CD4-positive, alpha-beta T cell (primary cell): ENCODE results near the gene RANBP3. TPM values are rescaled to one million over a fixed set of nuclear protein-coding genes. Genes with fewer than 3 reads are reported as not detected.

Experiments used
- ATAC-seq: fragments of 200-7000 bp; cut with Tn5 transposase; one replicate; pipeline ENCODE4 v1.10.0; 2022; ENCODE audit warnings: mild to moderate bottlenecking; ENCODE audit not compliant: poor library complexity
- CTCF ChIA-PET: fragments of 350-600 bp; sonication (Branson Sonifier 250); formaldehyde crosslinking; loops from one replicate; lab custom pipeline; 2021; ENCODE audit warnings: antibody characterized with exemption, inconsistent platforms; lab: Charles Lee
- POLR2A ChIA-PET: fragments of 350-600 bp; sonication (Branson Sonifier 250); formaldehyde crosslinking; loops from one replicate; lab custom pipeline; 2021; ENCODE audit warnings: antibody characterized with exemption, inconsistent platforms; lab: Charles Lee
- DNase-seq, 14 experiments: peaks; one replicate each; pipeline ENCODE4 v3.0.0-alpha.2; 2013 to 2020; ENCODE audit warnings: mixed read lengths in 2 of 14
- H3K27ac ChIP-seq, 2 donors: one replicate each; pipeline versions ENCODE4 v1.5.1 to v1.7.0; 2013; ENCODE audit warnings: low read length in 2 of 2, low read depth in 1 of 2, mild to moderate bottlenecking in 1 of 2
- H3K27me3 ChIP-seq, 2 experiments: 1 replicate in 1 of 2; 2 replicates in 1 of 2; pipeline versions ENCODE4 v1.6.1 to v1.7.0; 2013; ENCODE audit warnings: low read length in 2 of 2, control low read depth in 1 of 2, mild to moderate bottlenecking in 1 of 2, moderate library complexity in 1 of 2; ENCODE audit not compliant: insufficient read depth in 2 of 2, control insufficient read depth in 1 of 2
- H3K36me3 ChIP-seq: one replicate; pipeline ENCODE4 v1.6.1; 2013; ENCODE audit warnings: low read length, control low read depth; ENCODE audit not compliant: insufficient read depth
- H3K4me1 ChIP-seq: one replicate; pipeline ENCODE4 v1.6.1; 2013; ENCODE audit warnings: low read length, control low read depth; ENCODE audit not compliant: insufficient read depth
- H3K4me3 ChIP-seq: one replicate; pipeline ENCODE4 v1.5.1; 2013; ENCODE audit warnings: mild to moderate bottlenecking, low read length, moderate library complexity
- H3K9me3 ChIP-seq, 2 experiments: 1 replicate in 1 of 2; 2 replicates in 1 of 2; pipeline versions ENCODE4 v1.6.1 to v1.7.0; 2013; ENCODE audit warnings: low read length in 2 of 2, mild to moderate bottlenecking in 2 of 2, control low read depth in 1 of 2, moderate library complexity in 1 of 2; ENCODE audit not compliant: control insufficient read depth in 1 of 2, insufficient read depth in 1 of 2
- H3K27ac Mint-ChIP-seq: one replicate; pipeline ENCODE4 v1.8.0; 2020; ENCODE audit warnings: mixed read lengths
- H3K27me3 Mint-ChIP-seq: one replicate; pipeline ENCODE4 v1.8.0; 2021; ENCODE audit warnings: mixed read lengths
- H3K36me3 Mint-ChIP-seq: one replicate; pipeline ENCODE4 v1.8.0; 2021; ENCODE audit warnings: low read depth, mixed read lengths
- H3K4me1 Mint-ChIP-seq: one replicate; pipeline ENCODE4 v1.8.0; 2021; ENCODE audit warnings: low read depth, mixed read lengths
- H3K4me3 Mint-ChIP-seq: one replicate; pipeline ENCODE4 v1.8.0; 2020; ENCODE audit warnings: mild to moderate bottlenecking, mixed read lengths
- H3K9me3 Mint-ChIP-seq: one replicate; pipeline ENCODE4 v1.8.0; 2020; ENCODE audit warnings: mixed read lengths
- intact Hi-C, 2 experiments: fragments of 100-400 bp; cut with DNase I in 1 of 2; cut with micrococcal nuclease in 1 of 2; formaldehyde crosslinking; loops; one replicate each; pipeline versions ENCODE4 v1.15.1 to v1.9.0; 2023 to 2025; cut with DNase I, micrococcal nuclease
- total RNA-seq, 174 experiments: library from RNA in 2 of 174; stranded (reverse) in 2 of 174; gene quantifications; one replicate each; pipeline ENCODE4 v1.2.3 and lab custom pipeline; 2021 to 2026
- TF ChIP-seq, protein P1 (sequence below): fragments of 200-600 bp; IDR thresholded peaks from one replicate; pipeline ENCODE4 v1.8.0; 2022; ENCODE audit warnings: antibody characterized with exemption, mild to moderate bottlenecking

Gene RANBP3
- total RNA-seq, 2 experiments from 2014 or later, result 82.7 to 88.7 TPM

DNA sequence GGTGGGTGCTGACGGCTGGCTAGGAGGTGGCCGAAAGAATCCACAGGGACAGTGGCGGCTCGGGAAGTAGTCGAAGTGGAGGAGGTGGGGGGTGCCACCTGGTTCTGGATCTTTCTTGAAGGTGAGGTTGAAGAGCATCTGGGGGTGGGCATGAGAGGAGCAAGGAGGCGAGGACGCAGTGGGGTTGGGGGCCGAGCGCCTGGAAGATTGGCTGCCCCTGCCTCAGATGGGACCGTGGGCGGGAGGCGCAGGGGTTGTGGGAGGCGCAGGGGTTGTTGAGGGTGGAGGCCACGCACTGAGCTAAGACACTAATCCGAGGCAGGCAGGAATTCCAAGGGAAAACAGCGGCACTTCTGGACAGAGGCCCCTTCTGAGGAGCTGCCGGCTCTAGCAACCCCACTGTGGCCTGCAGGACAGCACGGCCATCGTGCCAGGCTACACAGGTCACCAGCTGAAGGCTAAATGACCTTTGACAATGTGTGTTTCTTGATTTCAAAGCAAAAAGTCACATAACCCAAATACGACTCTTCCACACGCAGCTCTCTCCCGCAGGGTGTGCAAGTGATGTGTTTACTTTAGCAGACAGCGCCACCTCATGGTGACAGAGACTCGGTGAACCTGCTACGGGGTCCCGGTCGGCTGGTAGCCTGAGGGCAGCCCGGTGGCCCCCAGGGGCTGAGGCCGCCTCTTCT is 44.1 kb upstream of the RANBP3 start:
- Histone ChIP-seq H3K4me1 (peaks cover 8% of the 10 kb centered on the region), H3K9me3 (no peaks in the 10 kb centered on the region), H3K4me3 (no peak overlapping the region), H3K27me3 (no peaks in the 10 kb centered on the region), H3K27ac (no peak overlapping the region), H3K36me3 (no peaks in the 10 kb centered on the region)
- ChIA-PET CTCF (interaction anchor here (0.7 to 3.5 kb wide), 9 partner anchors 9 to 218 kb away, joined by 3 to 28 read pairs (median 5); partner anchors contain the start of gene NRTN), POLR2A (interaction anchor here (0.8 to 1.8 kb wide), 6 partner anchors 35 to 332 kb away, joined by 4 to 9 read pairs (median 6); partner anchors contain the start of genes NRTN and VMAC)
- Mint-ChIP-seq H3K27me3 (peaks cover 6% of the 10 kb centered on the region), H3K4me3 (no peak overlapping the region), H3K27ac (no peak overlapping the region), H3K9me3 (no peaks in the 10 kb centered on the region), H3K4me1 (no peaks in the 10 kb centered on the region), H3K36me3 (no peaks in the 10 kb centered on the region)
- ATAC-seq, result peak; percentile 95
- intact Hi-C loops, result loop anchor here (1.0 to 10.0 kb wide), 5 partner anchors 35 to 247 kb away; no protein-coding TSS in a partner anchor
- peak; percentile 65 to 88 (median 76) for DNase-seq
- TF ChIP-seq, protein P1, sequence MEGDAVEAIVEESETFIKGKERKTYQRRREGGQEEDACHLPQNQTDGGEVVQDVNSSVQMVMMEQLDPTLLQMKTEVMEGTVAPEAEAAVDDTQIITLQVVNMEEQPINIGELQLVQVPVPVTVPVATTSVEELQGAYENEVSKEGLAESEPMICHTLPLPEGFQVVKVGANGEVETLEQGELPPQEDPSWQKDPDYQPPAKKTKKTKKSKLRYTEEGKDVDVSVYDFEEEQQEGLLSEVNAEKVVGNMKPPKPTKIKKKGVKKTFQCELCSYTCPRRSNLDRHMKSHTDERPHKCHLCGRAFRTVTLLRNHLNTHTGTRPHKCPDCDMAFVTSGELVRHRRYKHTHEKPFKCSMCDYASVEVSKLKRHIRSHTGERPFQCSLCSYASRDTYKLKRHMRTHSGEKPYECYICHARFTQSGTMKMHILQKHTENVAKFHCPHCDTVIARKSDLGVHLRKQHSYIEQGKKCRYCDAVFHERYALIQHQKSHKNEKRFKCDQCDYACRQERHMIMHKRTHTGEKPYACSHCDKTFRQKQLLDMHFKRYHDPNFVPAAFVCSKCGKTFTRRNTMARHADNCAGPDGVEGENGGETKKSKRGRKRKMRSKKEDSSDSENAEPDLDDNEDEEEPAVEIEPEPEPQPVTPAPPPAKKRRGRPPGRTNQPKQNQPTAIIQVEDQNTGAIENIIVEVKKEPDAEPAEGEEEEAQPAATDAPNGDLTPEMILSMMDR, result peak; percentile 63

DNA sequence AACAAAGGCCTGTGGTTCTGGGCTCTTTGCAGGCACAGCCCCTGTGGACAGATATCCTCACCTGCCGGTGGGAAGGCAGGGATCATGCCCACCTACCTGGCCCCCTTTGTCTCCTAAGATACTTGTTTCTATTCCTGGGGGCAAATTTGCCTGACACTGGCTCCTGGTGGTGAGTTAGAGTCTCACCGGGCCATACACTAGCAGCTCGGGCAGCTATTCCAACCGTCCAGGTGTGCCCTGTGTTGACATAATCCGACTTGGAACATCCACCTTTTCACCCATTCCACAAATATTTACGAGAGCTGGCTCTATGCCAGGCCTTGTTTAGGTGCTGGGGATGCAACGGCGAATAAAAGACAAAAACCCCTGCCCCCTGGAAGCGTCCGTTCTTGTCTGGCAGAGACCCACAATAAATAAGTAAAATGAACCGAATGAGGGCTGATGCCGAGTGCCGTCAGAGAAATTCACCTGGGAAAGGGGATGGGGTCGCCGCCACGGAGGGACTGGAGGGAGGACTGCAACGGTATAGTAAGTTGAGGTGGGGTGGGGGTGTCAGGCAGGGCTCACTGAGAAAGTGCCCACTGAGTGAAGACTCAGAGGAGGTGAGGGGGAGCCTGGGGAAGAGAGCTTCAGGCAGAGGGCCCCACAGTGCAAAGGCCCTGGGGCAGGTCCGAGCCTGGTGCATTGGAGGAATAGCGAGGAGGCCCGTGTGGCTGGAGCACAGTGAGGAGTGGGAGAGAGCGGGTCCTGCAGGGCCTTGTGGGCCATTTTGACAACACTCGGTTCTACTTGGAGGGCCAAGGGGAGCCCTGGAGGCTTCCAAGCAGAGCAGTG is 43.2 kb upstream of the RANBP3 start:
- Histone ChIP-seq H3K27ac (no peak overlapping the region), H3K4me3 (no peak overlapping the region), H3K27me3 (no peaks in the 10 kb centered on the region), H3K9me3 (no peaks in the 10 kb centered on the region), H3K4me1 (peaks cover 8% of the 10 kb centered on the region), H3K36me3 (no peaks in the 10 kb centered on the region)
- Mint-ChIP-seq H3K4me3 (no peak overlapping the region), H3K9me3 (no peaks in the 10 kb centered on the region), H3K27me3 (peaks cover 6% of the 10 kb centered on the region), H3K36me3 (no peaks in the 10 kb centered on the region), H3K27ac (no peak overlapping the region), H3K4me1 (no peaks in the 10 kb centered on the region)
- intact Hi-C loops, result loop anchor here (5.0 to 10.0 kb wide), 2 partner anchors 54 to 246 kb away; no protein-coding TSS in a partner anchor
- POLR2A ChIA-PET, result interaction anchor here (1.8 kb wide), 2 partner anchors 59 to 117 kb away, joined by 6 read pairs; partner anchors contain the start of gene VMAC
- CTCF ChIA-PET, result interaction anchor here (0.9 to 3.5 kb wide), 3 partner anchors 8 to 217 kb away, joined by 3 to 28 read pairs (median 4); partner anchors contain the start of gene NRTN
- DNase-seq (no peak), ATAC-seq (no peak)
- TF ChIP-seq, protein P1, result no peak

DNA sequence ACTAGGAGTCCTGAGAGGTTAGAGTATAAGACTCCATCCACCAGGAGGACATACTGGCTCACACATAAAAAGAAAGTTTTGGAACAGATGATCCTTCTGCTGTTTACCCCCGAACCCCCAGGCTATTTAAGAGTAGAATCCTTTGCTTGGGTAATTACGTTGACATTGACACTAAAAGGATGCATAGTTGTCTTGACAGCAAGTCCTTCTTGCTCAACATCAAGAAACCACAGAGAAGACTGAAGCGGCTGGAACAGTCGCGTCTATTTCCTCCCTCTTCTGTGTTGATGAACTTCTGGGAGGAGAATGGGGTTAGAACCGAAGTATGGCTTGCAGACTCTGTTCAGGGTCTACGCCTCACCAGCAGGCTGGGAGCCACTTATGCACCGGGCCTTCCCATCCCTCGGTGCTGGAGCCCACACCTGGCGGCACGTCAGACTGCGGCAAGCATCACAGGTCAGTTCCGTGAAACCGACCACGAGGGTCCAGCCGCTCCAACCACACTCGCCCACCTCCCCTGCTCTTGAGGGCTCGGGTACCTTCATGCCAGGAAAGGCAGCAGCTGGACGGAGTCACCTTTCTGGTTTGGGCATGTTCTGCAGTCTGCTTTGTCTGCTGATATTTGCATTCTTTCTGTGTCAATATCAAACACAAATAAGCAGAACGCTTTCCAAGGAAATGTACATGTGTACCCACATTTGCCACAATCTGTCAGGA is 42.4 kb upstream of the RANBP3 start:
- Histone ChIP-seq H3K27ac (no peak overlapping the region), H3K9me3 (no peaks in the 10 kb centered on the region), H3K36me3 (no peaks in the 10 kb centered on the region), H3K4me3 (no peak overlapping the region), H3K4me1 (peaks cover 8% of the 10 kb centered on the region), H3K27me3 (no peaks in the 10 kb centered on the region)
- Mint-ChIP-seq H3K27ac (no peak overlapping the region), H3K4me3 (no peak overlapping the region), H3K27me3 (peaks cover 6% of the 10 kb centered on the region), H3K4me1 (no peaks in the 10 kb centered on the region), H3K9me3 (no peaks in the 10 kb centered on the region), H3K36me3 (no peaks in the 10 kb centered on the region)
- ATAC-seq, result no peak
- intact Hi-C loops, result loop anchor here (5.0 to 10.0 kb wide), 2 partner anchors 53 to 246 kb away; no protein-coding TSS in a partner anchor
- ChIA-PET CTCF (no interaction called here), POLR2A (no interaction called here)
- no peak for DNase-seq
- TF ChIP-seq, protein P1, result no peak
